ENCODE measurements around the gene CDC37. TPM values are rescaled to one million over a fixed set of nuclear protein-coding genes. Genes with fewer than 3 reads are reported as not detected.

CDC37 gene
- total RNA-seq, 1 experiment from 2014 or later = 260 TPM

GRCh38 chr19:10419200-10419645 lies 15.9 kb upstream of the CDC37 start:
- H3K4me1 ChIP-seq (ENCODE audit: control insufficient read depth in 1 of 2, insufficient read depth in 2 of 2, low read length in 2 of 2) = peaks cover 33 to 72% of the 10 kb centered on the region in 2 experiments
- BruUV-seq (replicated peaks) = TSS peak; percentile 82
- ATAC-seq (peak; percentile 17), DNase-seq (ENCODE audit: low read depth, low spot score) (no peak)
- TF ChIP-seq POLR2A (IDR thresholded peaks at IDR 0.05; ENCODE audit: borderline replicate concordance, extremely low read depth, insufficient read depth, insufficient read length) (no peak), YY1 (IDR thresholded peaks at IDR 0.05; ENCODE audit: extremely low read depth, insufficient replicate concordance, low read depth, low read length) (no peak), EZH2phosphoT487 (IDR thresholded peaks at IDR 0.05; ENCODE audit: borderline replicate concordance) (no peak), EGR1 (IDR thresholded peaks at IDR 0.05; ENCODE audit: low read depth) (no peak), FOSL1 (IDR thresholded peaks at IDR 0.05; ENCODE audit: low read depth) (no peak), ZBTB33 (IDR thresholded peaks at IDR 0.05; ENCODE audit: extremely low read depth, insufficient replicate concordance, low read length) (no peak), CEBPB (IDR thresholded peaks at IDR 0.05; ENCODE audit: low read depth) (no peak), ELF1 (IDR thresholded peaks at IDR 0.05; ENCODE audit: borderline replicate concordance, low read depth) (no peak), RAD21 (IDR thresholded peaks at IDR 0.05; ENCODE audit: low read depth) (no peak), ZFX (IDR thresholded peaks at IDR 0.05) (no peak), ZNF274 (IDR thresholded peaks at IDR 0.05; ENCODE audit: low read depth, low read length) (no peak), EZH2 (IDR thresholded peaks at IDR 0.05) (no peak), SRF (IDR thresholded peaks at IDR 0.05; ENCODE audit: low read depth) (no peak), TCF7L2 (IDR thresholded peaks at IDR 0.05; ENCODE audit: borderline replicate concordance, extremely low read depth, insufficient read depth, insufficient read length) (no peak), CBX3 (IDR thresholded peaks at IDR 0.05; ENCODE audit: low read depth) (no peak), ATF3 (IDR thresholded peaks at IDR 0.05) (no peak)
- TF ChIP-seq, protein P1, sequence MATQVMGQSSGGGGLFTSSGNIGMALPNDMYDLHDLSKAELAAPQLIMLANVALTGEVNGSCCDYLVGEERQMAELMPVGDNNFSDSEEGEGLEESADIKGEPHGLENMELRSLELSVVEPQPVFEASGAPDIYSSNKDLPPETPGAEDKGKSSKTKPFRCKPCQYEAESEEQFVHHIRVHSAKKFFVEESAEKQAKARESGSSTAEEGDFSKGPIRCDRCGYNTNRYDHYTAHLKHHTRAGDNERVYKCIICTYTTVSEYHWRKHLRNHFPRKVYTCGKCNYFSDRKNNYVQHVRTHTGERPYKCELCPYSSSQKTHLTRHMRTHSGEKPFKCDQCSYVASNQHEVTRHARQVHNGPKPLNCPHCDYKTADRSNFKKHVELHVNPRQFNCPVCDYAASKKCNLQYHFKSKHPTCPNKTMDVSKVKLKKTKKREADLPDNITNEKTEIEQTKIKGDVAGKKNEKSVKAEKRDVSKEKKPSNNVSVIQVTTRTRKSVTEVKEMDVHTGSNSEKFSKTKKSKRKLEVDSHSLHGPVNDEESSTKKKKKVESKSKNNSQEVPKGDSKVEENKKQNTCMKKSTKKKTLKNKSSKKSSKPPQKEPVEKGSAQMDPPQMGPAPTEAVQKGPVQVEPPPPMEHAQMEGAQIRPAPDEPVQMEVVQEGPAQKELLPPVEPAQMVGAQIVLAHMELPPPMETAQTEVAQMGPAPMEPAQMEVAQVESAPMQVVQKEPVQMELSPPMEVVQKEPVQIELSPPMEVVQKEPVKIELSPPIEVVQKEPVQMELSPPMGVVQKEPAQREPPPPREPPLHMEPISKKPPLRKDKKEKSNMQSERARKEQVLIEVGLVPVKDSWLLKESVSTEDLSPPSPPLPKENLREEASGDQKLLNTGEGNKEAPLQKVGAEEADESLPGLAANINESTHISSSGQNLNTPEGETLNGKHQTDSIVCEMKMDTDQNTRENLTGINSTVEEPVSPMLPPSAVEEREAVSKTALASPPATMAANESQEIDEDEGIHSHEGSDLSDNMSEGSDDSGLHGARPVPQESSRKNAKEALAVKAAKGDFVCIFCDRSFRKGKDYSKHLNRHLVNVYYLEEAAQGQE (IDR thresholded peaks at IDR 0.05; ENCODE audit: low read depth) = no peak
- TF ChIP-seq, protein P2, sequence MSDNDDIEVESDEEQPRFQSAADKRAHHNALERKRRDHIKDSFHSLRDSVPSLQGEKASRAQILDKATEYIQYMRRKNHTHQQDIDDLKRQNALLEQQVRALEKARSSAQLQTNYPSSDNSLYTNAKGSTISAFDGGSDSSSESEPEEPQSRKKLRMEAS (IDR thresholded peaks at IDR 0.05) = no peak
- TF ChIP-seq, protein P3, sequence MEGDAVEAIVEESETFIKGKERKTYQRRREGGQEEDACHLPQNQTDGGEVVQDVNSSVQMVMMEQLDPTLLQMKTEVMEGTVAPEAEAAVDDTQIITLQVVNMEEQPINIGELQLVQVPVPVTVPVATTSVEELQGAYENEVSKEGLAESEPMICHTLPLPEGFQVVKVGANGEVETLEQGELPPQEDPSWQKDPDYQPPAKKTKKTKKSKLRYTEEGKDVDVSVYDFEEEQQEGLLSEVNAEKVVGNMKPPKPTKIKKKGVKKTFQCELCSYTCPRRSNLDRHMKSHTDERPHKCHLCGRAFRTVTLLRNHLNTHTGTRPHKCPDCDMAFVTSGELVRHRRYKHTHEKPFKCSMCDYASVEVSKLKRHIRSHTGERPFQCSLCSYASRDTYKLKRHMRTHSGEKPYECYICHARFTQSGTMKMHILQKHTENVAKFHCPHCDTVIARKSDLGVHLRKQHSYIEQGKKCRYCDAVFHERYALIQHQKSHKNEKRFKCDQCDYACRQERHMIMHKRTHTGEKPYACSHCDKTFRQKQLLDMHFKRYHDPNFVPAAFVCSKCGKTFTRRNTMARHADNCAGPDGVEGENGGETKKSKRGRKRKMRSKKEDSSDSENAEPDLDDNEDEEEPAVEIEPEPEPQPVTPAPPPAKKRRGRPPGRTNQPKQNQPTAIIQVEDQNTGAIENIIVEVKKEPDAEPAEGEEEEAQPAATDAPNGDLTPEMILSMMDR (IDR thresholded peaks at IDR 0.05 in 2 of 3, conservative IDR thresholded peaks at IDR 0.05 in 1 of 3; ENCODE audit: borderline replicate concordance in 1 of 3, insufficient read depth in 1 of 3, low read depth in 2 of 3, low read length in 2 of 3) = no peak; a peak in 1 of 6 replicates
- H3K36me3 ChIP-seq (ENCODE audit: control insufficient read depth in 1 of 2, insufficient read depth in 2 of 2, low read length in 2 of 2) = no peaks in the 10 kb centered on the region
- no peaks in the 10 kb centered on the region for H3K9me3 ChIP-seq (ENCODE audit: control insufficient read depth in 1 of 2, insufficient read depth in 1 of 2, low read depth in 1 of 2, low read length in 2 of 2)
- no peak overlapping the region for H2AFZ ChIP-seq (ENCODE audit: low read depth, low read length, poor library complexity, severe bottlenecking)
- peak overlapping the region; percentile 89 for H3K27ac ChIP-seq (ENCODE audit: low read depth, low read length)
- H3K9ac ChIP-seq (ENCODE audit: low read length) = peak overlapping the region; percentile 66
- H4K20me1 ChIP-seq (ENCODE audit: insufficient read depth) = no peaks in the 10 kb centered on the region
- ChIA-PET RAD21 (ENCODE audit: low non-redundant PET in 1 of 2, low total read pairs in 2 of 2, uncharacterized antibody in 2 of 2, unreplicated experiment in 2 of 2) (no interaction called here), POLR2A (interaction anchor here (1.2 kb wide), 1 partner anchor 9 kb away, joined by 3 read pairs; no protein-coding TSS in a partner anchor), CTCF (interaction anchor here (3.3 kb wide), 1 partner anchor 8 kb away, joined by 30 read pairs; no protein-coding TSS in a partner anchor)
- H3K27me3 ChIP-seq (ENCODE audit: insufficient read depth, low read length) = no peaks in the 10 kb centered on the region
- H3K4me3 ChIP-seq (replicated peaks in 1 of 2; ENCODE audit: low read depth in 1 of 2, low read length in 2 of 2) = peak overlapping the region; percentile 61 to 70
- H3K9me2 ChIP-seq (ENCODE audit: insufficient read depth) = no peaks in the 10 kb centered on the region
- H3K79me2 ChIP-seq (ENCODE audit: insufficient read depth, low read length) = peaks cover 25% of the 10 kb centered on the region
- H3K4me2 ChIP-seq (ENCODE audit: low read length) = peak overlapping the region; percentile 74
- intact Hi-C loops (cut with micrococcal nuclease) = no loop called here
